ENCODE measurements around the gene PRIMPOL.

GRCh38 chr4:184641022-184641421 lies 8.5 kb upstream of the PRIMPOL start:
- TF ChIP-seq POLR2A (IDR thresholded peaks at IDR 0.05; ENCODE audit: low read length) (no peak), GATA1 (IDR thresholded peaks at IDR 0.05; ENCODE audit: low read depth, low read length) (no peak)

Data from erythroblast (primary cell).